SU-DHL-6 (cell line): ENCODE results near the gene ZNF189.

Experiments
- EZH2phosphoT487 ChIP-seq: fragments of 200-600 bp; sonication (generic), shearing (Covaris generic); conservative IDR thresholded peaks from 2 replicates; pipeline ENCODE4 v1.6.1; 2018; ENCODE audit warnings: mild to moderate bottlenecking, antibody characterized with exemption, low read length, moderate library complexity, mixed read lengths
- TF ChIP-seq, protein P1 (sequence below): fragments of 200-600 bp; sonication (generic); IDR thresholded peaks from one replicate; pipeline ENCODE4 v1.5.1; 2017; ENCODE audit warnings: antibody characterized with exemption, mild to moderate bottlenecking, low read length, moderate library complexity; ENCODE audit not compliant: insufficient read depth, poor library complexity, severe bottlenecking

DNA sequence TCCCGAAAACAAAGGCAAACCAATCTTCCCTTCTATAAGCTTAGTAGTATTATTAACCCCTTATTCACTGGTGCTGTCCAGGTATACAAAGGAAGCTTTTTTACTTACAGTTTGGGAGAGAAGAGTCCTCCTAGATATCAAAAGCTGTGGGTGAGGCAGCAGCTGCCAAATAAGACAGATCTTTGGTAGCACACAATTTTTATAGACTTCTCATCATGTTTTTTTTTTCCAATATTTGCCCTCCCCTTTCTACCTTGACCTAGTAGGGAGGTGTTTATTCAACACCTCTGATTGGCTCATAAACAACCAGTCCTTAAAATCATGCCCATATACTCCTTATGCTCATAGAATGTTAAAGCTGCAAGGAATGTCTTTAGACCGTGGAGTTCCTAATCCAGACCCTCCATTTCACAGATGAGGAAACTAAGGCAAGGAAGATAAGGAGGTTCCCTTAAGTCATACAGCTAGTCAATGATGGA is 37.0 kb downstream of the ZNF189 start, which contains the start of gene ALDOB:
- TF ChIP-seq, protein P1, sequence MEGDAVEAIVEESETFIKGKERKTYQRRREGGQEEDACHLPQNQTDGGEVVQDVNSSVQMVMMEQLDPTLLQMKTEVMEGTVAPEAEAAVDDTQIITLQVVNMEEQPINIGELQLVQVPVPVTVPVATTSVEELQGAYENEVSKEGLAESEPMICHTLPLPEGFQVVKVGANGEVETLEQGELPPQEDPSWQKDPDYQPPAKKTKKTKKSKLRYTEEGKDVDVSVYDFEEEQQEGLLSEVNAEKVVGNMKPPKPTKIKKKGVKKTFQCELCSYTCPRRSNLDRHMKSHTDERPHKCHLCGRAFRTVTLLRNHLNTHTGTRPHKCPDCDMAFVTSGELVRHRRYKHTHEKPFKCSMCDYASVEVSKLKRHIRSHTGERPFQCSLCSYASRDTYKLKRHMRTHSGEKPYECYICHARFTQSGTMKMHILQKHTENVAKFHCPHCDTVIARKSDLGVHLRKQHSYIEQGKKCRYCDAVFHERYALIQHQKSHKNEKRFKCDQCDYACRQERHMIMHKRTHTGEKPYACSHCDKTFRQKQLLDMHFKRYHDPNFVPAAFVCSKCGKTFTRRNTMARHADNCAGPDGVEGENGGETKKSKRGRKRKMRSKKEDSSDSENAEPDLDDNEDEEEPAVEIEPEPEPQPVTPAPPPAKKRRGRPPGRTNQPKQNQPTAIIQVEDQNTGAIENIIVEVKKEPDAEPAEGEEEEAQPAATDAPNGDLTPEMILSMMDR, result no peak
- TF ChIP-seq EZH2phosphoT487, result no peak
